GM19372 (cell line): ENCODE results near the gene GLB1L3.

Experiments
- ATAC-seq: cut with Tn5 transposase; IDR thresholded peaks from one replicate; pipeline ENCODE4 v1.9.1; 2021; ENCODE audit warnings: mild to moderate bottlenecking, low read depth, moderate library complexity; ENCODE audit not compliant: unreplicated experiment

The GLB1L3 gene

GRCh38 chr11:134275534-134276395, at the start of gene GLB1L3:
Gene GLB1L3, plus strand, starts transcription at chr11:134276379. Its CDS starts 362 bp downstream, at chr11:134276741.
- ATAC-seq = peak; percentile 90

- no peak for ATAC-seq
Measured at GRCh38 chr11:134226806-134227325, 49.3 kb upstream of the GLB1L3 start.

GRCh38 chr11:134228625-134229024, 47.6 kb upstream of the GLB1L3 start:
- peak; percentile 46 for ATAC-seq

GRCh38 chr11:134229126-134229790, 46.9 kb upstream of the GLB1L3 start:
- no peak for ATAC-seq

- ATAC-seq = no peak
Measured at GRCh38 chr11:134230339-134230738, 45.8 kb upstream of the GLB1L3 start.

DNA sequence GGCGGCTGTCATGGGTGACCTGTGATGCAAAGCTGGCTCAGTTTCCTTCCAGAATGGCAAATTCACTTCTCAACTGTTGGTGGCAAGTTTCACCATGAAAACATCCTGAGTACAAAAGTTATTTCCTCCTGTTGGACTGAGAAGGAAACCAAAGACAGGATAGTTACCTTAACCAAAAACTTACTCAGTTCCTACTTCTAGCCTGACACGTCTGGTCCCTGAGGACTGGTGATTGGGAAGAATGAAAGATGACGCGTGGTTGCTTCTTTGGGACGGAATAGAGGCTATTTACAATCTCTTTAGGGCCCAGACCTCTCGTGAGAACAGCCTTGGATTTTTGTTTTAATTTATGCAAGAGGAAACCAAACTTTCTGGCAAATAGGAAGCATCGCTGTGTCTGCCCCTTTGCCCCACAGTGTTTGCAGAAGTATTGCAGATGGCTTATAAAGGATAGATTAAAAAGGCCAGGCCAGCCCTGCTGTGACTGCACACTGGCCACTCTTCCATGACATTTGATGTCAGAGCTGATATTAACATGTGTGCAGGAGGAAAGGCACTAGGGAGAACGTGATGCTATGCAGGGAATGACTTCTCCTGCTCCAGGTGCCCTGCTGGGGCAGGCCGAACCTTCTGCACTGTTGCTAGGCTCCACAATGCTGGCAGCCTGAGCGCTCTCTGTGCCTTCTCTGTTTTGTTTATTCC, 44.1 kb upstream of the GLB1L3 start:
- no peak for ATAC-seq

GRCh38 chr11:134233729-134234179, 42.4 kb upstream of the GLB1L3 start:
- no peak for ATAC-seq

DNA sequence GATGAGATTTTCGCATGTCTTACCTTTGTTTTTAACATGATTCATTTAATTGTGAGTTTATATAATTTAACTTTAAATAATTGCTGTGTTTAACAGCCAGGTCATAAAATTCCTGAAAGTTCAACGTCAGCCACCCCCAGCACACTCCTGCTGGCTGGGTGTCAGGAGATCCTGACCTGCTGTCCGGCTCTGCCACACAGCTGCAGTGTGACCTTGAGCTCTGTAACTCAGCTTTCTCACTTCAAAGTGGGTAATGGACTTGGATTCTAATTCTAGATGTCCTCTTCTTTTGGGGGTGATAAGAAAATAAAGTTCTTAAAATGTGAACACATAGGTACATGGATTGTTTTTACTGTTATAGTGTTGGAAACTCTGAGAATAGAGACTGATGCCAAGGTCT, 40.8 kb upstream of the GLB1L3 start:
- ATAC-seq = no peak

DNA sequence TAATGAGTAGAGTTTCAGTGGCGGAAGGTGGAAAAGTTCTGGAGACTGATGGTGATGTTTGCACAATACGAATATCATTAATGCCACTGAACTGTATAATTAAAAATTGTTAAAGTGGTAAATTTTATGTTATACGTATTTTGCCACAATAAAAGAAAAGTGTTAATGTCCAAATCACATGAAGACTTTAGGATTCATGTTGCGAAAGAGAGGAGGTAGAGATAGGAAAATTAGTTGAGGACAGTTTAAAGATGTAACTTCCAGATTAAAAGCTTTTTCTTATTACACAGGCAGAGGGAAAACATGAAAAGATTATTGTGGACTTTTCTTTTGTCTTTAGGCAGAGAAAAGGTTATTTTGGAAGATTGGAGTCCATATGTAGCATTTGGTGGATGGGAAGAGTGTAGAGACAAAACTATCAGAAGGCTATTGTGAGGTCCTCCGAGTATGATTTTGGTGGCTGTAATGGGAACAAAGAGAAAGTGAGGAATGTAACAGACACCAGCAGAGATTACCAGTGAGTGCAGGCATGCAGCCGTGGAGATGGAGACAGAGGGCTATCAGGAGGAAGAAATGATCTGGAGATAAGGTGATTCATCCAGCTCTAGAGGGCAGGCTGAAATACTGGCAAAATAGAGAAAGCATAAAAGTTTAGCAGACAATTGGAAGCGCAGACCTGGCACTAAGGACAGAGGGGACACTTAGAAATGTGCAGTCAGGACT, 39.2 kb upstream of the GLB1L3 start:
- ATAC-seq = no peak

- no peak for ATAC-seq
Measured at GRCh38 chr11:134237557-134237922, 38.6 kb upstream of the GLB1L3 start.

DNA sequence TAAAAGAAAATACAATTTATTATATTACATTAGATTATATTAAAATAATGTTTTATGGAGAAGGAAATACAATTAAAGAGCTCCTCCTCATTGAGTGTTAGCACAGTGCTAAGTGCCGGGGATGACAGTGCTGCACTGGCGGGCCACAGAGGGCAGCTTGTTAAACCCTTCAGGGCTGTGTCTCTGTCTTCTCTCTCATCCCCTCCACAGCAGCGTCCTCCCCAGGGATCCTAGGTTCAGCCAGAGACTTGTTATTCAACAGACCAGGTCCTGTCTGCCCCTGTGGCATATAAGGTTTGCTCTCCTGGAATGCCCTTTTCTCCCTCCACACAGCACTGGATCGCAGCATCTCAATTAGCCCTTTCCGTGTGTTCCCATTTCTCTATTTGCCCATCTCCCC, 37.2 kb upstream of the GLB1L3 start:
- ATAC-seq = no peak

GRCh38 chr11:134240592-134240991, 35.6 kb upstream of the GLB1L3 start:
- no peak for ATAC-seq

- ATAC-seq = no peak
Measured at GRCh38 chr11:134242376-134242775, 33.8 kb upstream of the GLB1L3 start.

GRCh38 chr11:134243913-134244312, 32.3 kb upstream of the GLB1L3 start:
- ATAC-seq = no peak

DNA sequence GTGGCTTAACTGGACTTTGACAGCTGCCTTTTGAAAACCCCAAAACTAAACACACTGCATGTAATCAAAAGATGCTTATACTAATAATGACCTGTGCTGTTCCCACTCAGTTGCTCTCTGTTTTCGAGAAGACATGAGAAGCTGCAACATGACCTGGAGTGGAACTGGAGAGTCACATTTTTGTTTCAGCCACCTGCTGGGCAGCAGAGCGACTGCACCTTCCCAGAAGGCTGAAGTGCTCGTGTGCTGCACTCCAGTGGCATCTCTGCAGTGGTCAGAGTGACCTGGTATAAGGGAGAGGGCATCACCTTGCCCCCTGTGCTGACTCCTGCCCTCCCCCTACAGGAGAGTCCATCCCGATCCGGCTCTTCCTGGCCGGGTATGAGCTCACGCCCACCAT, 31.6 kb upstream of the GLB1L3 start:
- ATAC-seq = peak; percentile 90

- no peak for ATAC-seq
Measured at GRCh38 chr11:134245434-134245833, 30.7 kb upstream of the GLB1L3 start.

DNA sequence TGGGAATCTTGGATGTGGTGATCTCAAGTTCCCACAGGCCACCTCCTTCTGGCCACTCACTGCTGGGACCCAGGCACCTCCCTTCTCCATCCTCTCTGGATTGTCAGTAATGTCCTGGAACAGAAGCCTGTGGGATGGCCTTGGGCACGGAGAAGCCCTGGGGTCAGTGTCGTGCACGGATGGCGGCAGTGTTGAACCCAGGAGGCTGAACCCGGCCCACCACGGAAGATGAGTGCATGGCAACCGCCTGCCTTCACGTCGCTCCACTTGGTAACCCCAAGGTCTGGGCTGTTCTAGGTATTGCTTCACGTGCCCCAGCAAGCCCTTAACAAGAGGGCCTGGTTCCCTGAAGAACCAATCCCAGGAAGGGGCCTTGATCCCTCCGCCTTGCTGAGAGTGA, 30.1 kb upstream of the GLB1L3 start:
- no peak for ATAC-seq

DNA sequence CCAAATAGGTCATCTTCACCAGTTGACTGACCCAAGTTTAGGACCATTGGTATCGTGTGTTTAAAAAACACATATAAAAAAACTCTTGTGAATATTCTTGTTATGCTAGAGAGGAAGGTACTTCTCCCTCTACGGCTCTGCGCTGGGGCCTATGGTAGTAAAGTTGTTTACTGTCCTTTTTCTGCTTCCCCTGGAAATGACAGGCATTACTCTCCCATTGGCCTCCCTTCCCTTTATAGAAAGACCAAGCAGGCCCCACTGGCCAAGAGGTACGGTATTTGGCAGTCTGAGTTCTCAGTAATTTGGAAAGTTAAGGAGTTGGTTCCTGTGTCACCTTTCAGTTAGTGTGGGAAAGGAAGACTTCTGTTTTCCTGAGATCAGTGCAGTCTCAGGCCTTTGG, 29.5 kb upstream of the GLB1L3 start:
- no peak for ATAC-seq

- ATAC-seq = no peak
Measured at GRCh38 chr11:134248910-134249480, 27.2 kb upstream of the GLB1L3 start.

GRCh38 chr11:134250246-134250645, 25.9 kb upstream of the GLB1L3 start:
- no peak for ATAC-seq
